Mucosa of descending colon (tissue), 3 donors: ENCODE measurements around the gene KCNQ5. TPM values are rescaled to one million over a fixed set of nuclear protein-coding genes. Genes with fewer than 3 reads are reported as not detected.

Experiments used
- ATAC-seq: fragments of 200-7000 bp; cut with Tn5 transposase; one replicate; pipeline ENCODE4 v1.9.1; 2020; ENCODE audit warnings: mild to moderate bottlenecking, moderate library complexity
- DNase-seq, 3 donors: peaks; one replicate each; pipeline ENCODE4 v3.0.0-alpha.2; 2020
- H3K36me3 ChIP-seq: fragments of 200-600 bp; one replicate; pipeline ENCODE4 v1.8.0; 2021; ENCODE audit warnings: low read depth, mild to moderate bottlenecking
- H3K4me1 ChIP-seq: fragments of 200-600 bp; one replicate; pipeline ENCODE4 v1.8.0; 2021; ENCODE audit warnings: low read depth, mild to moderate bottlenecking
- H3K4me3 ChIP-seq: fragments of 200-600 bp; one replicate; pipeline ENCODE4 v1.8.0; 2021; ENCODE audit warnings: mild to moderate bottlenecking
- H3K9me3 ChIP-seq: fragments of 200-600 bp; one replicate; pipeline ENCODE4 v1.8.0; 2021; ENCODE audit warnings: mild to moderate bottlenecking
- CTCF ChIP-seq: fragments of 200-600 bp; IDR thresholded peaks from one replicate; pipeline ENCODE4 v1.8.0; 2022; ENCODE audit warnings: antibody characterized with exemption, mild to moderate bottlenecking
- intact Hi-C, 2 donors: fragments of 100-400 bp; cut with DNase I in 1 of 2; cut with micrococcal nuclease in 1 of 2; formaldehyde crosslinking; loops; one replicate each; pipeline versions ENCODE4 v1.11.0 to v1.11.1; 2022; cut with DNase I, micrococcal nuclease
- total RNA-seq, 3 donors: library from RNA; stranded (reverse); fragmentation: NEBNext Ultra II Directional in 2 of 3; extraction: Animal tissue kit (Norgen Biotek cat#: 25700) in 2 of 3; gene quantifications; one replicate each; pipeline versions ENCODE4 v1.2.1 to v1.2.4, GENCODE V29; 2021 to 2023
- donor health status: DM: no; HTN: no; CAD: no; lungs with moderate emphysema.
- donor health status: DM: no; HTN: no; CAD: no.
- donor health status: DM: no; HTN: yes; CAD: no.

The KCNQ5 gene
- total RNA-seq, 3 donors from 2014 or later: 0.14 to 2.3 (median 0.17) TPM

GRCh38 chr6:73152966-73153757 lies 531.3 kb downstream of the KCNQ5 start:
- H3K4me1 ChIP-seq: no peaks in the 10 kb centered on the region
- H3K36me3 ChIP-seq: no peaks in the 10 kb centered on the region
- no peak overlapping the region for H3K4me3 ChIP-seq
- intact Hi-C loops: no loop called here
- H3K9me3 ChIP-seq: no peaks in the 10 kb centered on the region
- TF ChIP-seq CTCF: no peak
- ATAC-seq: no peak
- no peak for DNase-seq

GRCh38 chr6:73156793-73157767 lies 535.2 kb downstream of the KCNQ5 start:
- no peak for TF ChIP-seq CTCF
- no peaks in the 10 kb centered on the region for H3K4me1 ChIP-seq
- ATAC-seq: no peak
- intact Hi-C loops: no loop called here
- H3K36me3 ChIP-seq: no peaks in the 10 kb centered on the region
- H3K9me3 ChIP-seq: no peaks in the 10 kb centered on the region
- H3K4me3 ChIP-seq: no peak overlapping the region
- no peak for DNase-seq

GRCh38 chr6:73157870-73158269 lies 536.0 kb downstream of the KCNQ5 start:
- ATAC-seq (no peak), DNase-seq (no peak)
- Histone ChIP-seq H3K36me3 (no peaks in the 10 kb centered on the region), H3K4me3 (no peak overlapping the region), H3K9me3 (no peaks in the 10 kb centered on the region), H3K4me1 (no peaks in the 10 kb centered on the region)
- no peak for TF ChIP-seq CTCF
- intact Hi-C loops: no loop called here

- TF ChIP-seq CTCF: no peak
- Histone ChIP-seq H3K4me3 (no peak overlapping the region), H3K4me1 (no peaks in the 10 kb centered on the region), H3K36me3 (no peaks in the 10 kb centered on the region), H3K9me3 (no peaks in the 10 kb centered on the region)
- intact Hi-C loops: no loop called here
- DNase-seq: no peak
- no peak for ATAC-seq
Observed at GRCh38 chr6:73169111-73169510, 547.2 kb downstream of the KCNQ5 start.

GRCh38 chr6:73169633-73170032 lies 547.8 kb downstream of the KCNQ5 start:
- no peak overlapping the region for H3K4me3 ChIP-seq
- no peaks in the 10 kb centered on the region for H3K4me1 ChIP-seq
- no peaks in the 10 kb centered on the region for H3K36me3 ChIP-seq
- intact Hi-C loops: no loop called here
- DNase-seq: no peak
- H3K9me3 ChIP-seq: no peaks in the 10 kb centered on the region
- TF ChIP-seq CTCF: no peak
- ATAC-seq: no peak
